GM12865 (cell line): ENCODE measurements around the gene SAMHD1.

Experiments
- DNase-seq: peaks from one replicate; pipeline ENCODE4 v3.0.0; 2010; ENCODE audit warnings: low read depth
- H3K4me3 ChIP-seq: 2 replicates; pipeline ENCODE4 v1.5.1; 2011; ENCODE audit warnings: mild to moderate bottlenecking, low read depth, low read length, control low read depth
- TF ChIP-seq, protein P1 (sequence below): IDR thresholded peaks from 2 replicates; pipeline ENCODE4 v1.5.1; 2011; ENCODE audit warnings: low read length, control low read depth, low read depth, inconsistent platforms; ENCODE audit not compliant: insufficient read depth; ENCODE audit errors: missing control alignments

Gene SAMHD1

DNA sequence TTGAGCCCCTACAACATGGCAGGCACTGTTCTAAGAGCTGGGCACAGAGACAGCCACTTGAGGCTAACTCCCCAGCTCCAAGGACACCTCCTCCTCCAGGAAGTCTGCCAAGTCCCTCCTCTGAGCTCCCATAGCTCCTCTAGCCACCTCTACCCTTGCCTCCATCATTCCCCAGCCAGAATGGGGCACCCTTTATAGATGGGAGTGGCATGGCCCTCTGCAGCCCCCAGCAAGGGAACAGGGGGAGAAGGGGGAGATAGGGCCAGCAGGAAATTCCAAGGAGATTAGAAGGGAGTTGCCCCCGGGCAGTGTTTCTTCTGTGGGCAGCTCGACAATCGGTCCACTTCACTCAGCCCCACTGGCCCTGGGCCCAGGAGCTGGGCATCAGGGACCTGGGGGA, 95.3 kb downstream of the SAMHD1 start:
- no peak overlapping the region for H3K4me3 ChIP-seq
- DNase-seq, result no peak
- TF ChIP-seq, protein P1, sequence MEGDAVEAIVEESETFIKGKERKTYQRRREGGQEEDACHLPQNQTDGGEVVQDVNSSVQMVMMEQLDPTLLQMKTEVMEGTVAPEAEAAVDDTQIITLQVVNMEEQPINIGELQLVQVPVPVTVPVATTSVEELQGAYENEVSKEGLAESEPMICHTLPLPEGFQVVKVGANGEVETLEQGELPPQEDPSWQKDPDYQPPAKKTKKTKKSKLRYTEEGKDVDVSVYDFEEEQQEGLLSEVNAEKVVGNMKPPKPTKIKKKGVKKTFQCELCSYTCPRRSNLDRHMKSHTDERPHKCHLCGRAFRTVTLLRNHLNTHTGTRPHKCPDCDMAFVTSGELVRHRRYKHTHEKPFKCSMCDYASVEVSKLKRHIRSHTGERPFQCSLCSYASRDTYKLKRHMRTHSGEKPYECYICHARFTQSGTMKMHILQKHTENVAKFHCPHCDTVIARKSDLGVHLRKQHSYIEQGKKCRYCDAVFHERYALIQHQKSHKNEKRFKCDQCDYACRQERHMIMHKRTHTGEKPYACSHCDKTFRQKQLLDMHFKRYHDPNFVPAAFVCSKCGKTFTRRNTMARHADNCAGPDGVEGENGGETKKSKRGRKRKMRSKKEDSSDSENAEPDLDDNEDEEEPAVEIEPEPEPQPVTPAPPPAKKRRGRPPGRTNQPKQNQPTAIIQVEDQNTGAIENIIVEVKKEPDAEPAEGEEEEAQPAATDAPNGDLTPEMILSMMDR, result no peak

DNA sequence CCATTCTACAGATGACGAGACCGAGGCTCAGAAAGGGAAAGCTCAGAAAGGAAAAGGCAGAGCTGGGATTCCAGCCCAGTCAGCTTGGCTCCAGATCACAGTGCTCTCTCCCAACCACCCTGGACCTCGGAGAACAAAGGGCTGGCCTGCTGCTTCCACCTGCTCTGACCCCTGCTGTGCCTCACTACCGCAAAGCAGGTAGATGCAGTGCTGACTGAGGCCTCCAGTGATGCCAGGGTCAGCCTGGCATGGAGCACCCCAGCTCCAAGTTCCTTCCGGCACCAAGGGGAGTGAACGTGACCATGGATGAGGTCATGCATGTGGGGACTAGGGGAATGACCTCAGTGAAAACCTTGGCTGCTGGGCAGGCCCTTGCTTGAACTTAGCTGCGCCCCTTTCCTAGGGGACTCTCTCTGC, 96.3 kb downstream of the SAMHD1 start:
- TF ChIP-seq, protein P1, result no peak
- no peak for DNase-seq
- no peak overlapping the region for H3K4me3 ChIP-seq

DNA sequence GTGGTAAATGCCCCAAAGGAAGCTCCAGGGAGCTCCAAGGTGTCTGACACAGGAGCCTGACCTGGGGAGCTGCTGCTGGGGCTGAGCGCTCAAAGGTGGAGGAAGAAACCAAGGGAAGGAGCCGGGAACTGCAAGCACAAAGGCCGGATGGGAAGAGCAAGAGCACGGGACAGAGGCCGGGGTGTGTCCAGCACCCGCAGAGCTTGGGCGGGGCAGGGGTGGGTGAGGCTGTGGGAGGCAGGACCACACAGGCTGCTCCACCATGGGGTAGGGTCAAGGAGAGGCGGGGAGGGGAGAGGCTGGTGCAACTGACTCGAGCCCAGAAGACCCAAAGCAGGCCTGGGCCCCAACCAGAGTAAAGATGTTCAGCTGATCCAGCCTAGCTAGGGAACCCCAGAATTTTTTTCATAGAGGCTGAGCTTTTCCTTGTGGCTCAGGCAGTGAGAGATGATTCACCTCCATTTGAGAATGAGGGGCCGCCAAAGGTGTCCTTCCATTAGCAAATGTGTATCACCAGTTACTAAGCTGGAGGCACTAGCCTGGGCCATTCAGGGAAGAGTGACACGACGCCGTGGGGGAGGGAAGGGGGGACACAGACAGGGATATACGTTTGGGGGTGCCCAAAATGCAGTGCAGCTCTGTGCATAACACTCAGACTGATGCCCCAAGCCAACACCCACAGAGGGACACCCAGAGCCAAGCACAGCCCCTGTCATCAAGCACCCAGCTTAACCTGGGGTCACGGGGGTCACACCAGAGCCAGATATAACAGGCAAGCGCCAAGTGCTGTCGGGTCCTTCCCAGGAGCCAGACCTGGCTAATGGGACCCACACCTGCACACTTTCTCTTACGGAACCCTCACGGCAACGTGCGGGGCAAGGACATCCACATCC, 96.9 kb downstream of the SAMHD1 start:
- no peak for DNase-seq
- TF ChIP-seq, protein P1, result no peak
- no peak overlapping the region for H3K4me3 ChIP-seq

DNA sequence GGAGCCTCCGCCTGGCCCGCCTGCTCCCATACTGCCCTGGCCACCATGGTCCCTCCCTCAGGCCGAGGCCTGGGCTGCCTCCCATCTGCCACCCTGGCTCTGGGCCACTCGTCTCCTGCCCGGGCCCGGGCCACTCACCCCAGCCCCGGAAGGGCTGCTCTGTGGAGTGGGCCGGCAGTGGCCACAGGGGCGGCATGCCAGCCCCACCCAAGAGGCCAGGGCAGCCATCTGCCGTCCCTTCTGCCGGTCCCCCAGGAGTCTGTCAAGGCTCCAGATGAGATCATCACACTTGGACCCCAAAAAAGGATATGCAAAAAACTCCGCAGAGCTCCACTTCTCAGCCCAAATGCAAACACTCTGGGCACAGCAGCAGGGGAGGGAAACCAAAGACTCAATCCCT, 99.3 kb downstream of the SAMHD1 start:
- TF ChIP-seq, protein P1, result no peak
- H3K4me3 ChIP-seq, result peak overlapping the region; percentile 54
- DNase-seq, result peak; percentile 56

DNA sequence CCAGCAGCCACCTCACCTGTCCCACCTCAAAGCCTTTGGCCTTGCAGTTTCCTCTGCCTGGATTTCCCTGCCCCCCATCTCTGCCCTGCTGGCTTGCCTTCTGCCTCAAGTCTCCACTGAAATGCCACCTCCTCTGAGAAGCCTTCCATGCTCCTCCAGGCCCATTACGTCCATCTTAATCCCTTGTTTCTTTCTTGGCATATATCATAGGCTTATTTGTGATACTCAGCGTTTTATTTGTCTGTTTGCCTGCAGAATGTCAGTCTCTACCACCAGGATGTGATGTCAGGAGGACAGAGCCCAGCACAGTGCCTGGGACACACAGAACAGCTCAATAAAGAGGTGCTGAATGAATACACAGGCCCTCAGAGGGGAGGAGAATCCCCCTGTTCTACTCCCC, 100.0 kb downstream of the SAMHD1 start:
- H3K4me3 ChIP-seq, result peak overlapping the region; percentile 54
- TF ChIP-seq, protein P1, result no peak
- DNase-seq, result no peak

DNA sequence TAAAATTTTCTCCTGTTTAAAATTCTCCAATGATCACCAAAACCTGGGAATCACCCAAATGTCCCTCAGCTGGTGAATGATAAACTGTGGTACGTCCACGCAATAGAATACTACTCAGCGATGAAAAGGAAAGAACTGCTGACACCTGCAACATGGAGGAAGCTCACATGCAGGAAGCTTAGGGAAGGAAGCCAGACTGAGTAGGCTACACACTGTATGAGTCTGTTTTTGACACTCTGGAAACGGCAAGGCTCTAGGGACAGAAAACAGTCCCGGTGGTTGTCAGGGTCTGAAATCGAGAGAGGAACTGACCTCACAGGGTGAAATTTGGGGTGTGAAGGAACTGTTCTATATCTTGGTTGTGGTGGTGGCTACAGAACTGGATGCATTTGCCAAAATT, 100.7 kb downstream of the SAMHD1 start:
- no peak overlapping the region for H3K4me3 ChIP-seq
- DNase-seq, result peak; percentile 77
- TF ChIP-seq, protein P1, result no peak
